D721Med (cell line): ENCODE data around the gene PCNX3.
"Not testable (repeated sequence)": the region's sequence is repeated elsewhere in the genome, so short reads cannot be mapped to it uniquely, and the experiment has no call there.

ENCODE experiments used
- DNase-seq: peaks from one replicate; pipeline ENCODE4 v3.0.0; 2011; ENCODE audit warnings: low spot score; ENCODE audit not compliant: insufficient read length
- FAIRE-seq: peaks from 2 replicates; lab custom pipeline; 2011; peaks lifted over from hg19 to GRCh38; lab: Jason Lieb, UNC
- CTCF ChIP-seq: IDR thresholded peaks from 2 replicates; pipeline ENCODE4 v1.5.1; 2012; ENCODE audit warnings: mild to moderate bottlenecking, control low read depth; ENCODE audit not compliant: insufficient read depth; ENCODE audit errors: missing control alignments

The PCNX3 gene

GRCh38 chr11:65663639-65664200 is 48.1 kb downstream of the PCNX3 start:
- FAIRE-seq = no peak
- no peak for DNase-seq

GRCh38 chr11:65672180-65672860 is 56.7 kb downstream of the PCNX3 start:
- no peak for TF ChIP-seq CTCF
- DNase-seq (no peak), FAIRE-seq (no peak)

More at GRCh38 chr11:65663639-65664200, 48.1 kb downstream of the PCNX3 start:
- TF ChIP-seq CTCF = no peak

GRCh38 chr11:65672982-65673381 is 57.4 kb downstream of the PCNX3 start:
- TF ChIP-seq CTCF = no peak
- FAIRE-seq = no peak

GRCh38 chr11:65680192-65680743 is 64.7 kb downstream of the PCNX3 start:
- DNase-seq = no peak

More at GRCh38 chr11:65672982-65673381, 57.4 kb downstream of the PCNX3 start:
- DNase-seq = no peak

GRCh38 chr11:65683480-65683879 is 67.9 kb downstream of the PCNX3 start:
- DNase-seq, FAIRE-seq: not testable (repeated sequence)

More at GRCh38 chr11:65680192-65680743, 64.7 kb downstream of the PCNX3 start:
- FAIRE-seq = no peak
- TF ChIP-seq CTCF = no peak

- DNase-seq (no peak), FAIRE-seq (no peak)
- TF ChIP-seq CTCF = no peak
Observed at GRCh38 chr11:65685981-65686380, 70.4 kb downstream of the PCNX3 start.
